HepG2 (cell line): Measurements from ENCODE around the gene MTCL1. TPM values are rescaled to one million over a fixed set of nuclear protein-coding genes. Genes with fewer than 3 reads are reported as not detected.

Experiments
- ATAC-seq: fragments of 200-7000 bp; cut with Tn5 transposase; 3 replicates; pipeline ENCODE4 v1.9.1; 2020; ENCODE audit warnings: mild to moderate bottlenecking, moderate library complexity
- BruUV-seq: library from RNA; stranded (reverse); fragments of 400-500 nt; replicated peaks from 2 replicates; lab custom pipeline; 2021; lab: Mats Ljungman, UMichigan
- CTCF ChIA-PET: fragments of 300-600 bp; formaldehyde crosslinking; extraction: SDS; loops from one replicate; lab custom pipeline; 2021; ENCODE audit warnings: low total read pairs, inconsistent platforms, low intra/inter-chr PET ratio; lab: Yijun Ruan, JAX
- POLR2A ChIA-PET: fragments of 350-600 bp; sonication (Branson Sonifier 250); formaldehyde crosslinking; loops from one replicate; lab custom pipeline; 2020; ENCODE audit warnings: antibody characterized with exemption, inconsistent platforms; lab: Yijun Ruan, JAX
- DNase-seq: peaks from one replicate; pipeline ENCODE4 v3.0.0-alpha.2; 2015; ENCODE audit warnings: low spot score
- FAIRE-seq: peaks from 3 replicates; lab custom pipeline; 2011; peaks lifted over from hg19 to GRCh38; lab: Jason Lieb, UNC
- H2AFZ ChIP-seq: one replicate; pipeline ENCODE4 v1.6.1; 2011; ENCODE audit warnings: low read length, inconsistent platforms
- H3K27ac ChIP-seq: fragments of 300-600 bp; 3 replicates; pipeline ENCODE4 v1.8.0; 2011; ENCODE audit warnings: mixed run types, mild to moderate bottlenecking, mixed read lengths, low read length, inconsistent platforms; ENCODE audit not compliant: insufficient read depth; ENCODE audit errors: extremely low read length
- H3K27me3 ChIP-seq, 2 experiments: fragments of 200-600 bp in 1 of 2; 2 replicates in 1 of 2; 3 replicates in 1 of 2; pipeline versions ENCODE4 v1.6.0 to v1.8.0; 2011; ENCODE audit warnings: low read length in 2 of 2, mild to moderate bottlenecking in 2 of 2, moderate library complexity in 2 of 2, inconsistent platforms in 1 of 2; ENCODE audit not compliant: insufficient read depth in 2 of 2, control insufficient read depth in 1 of 2
- H3K36me3 ChIP-seq, 2 experiments: fragments of 200-600 bp in 1 of 2; replicated peaks in 1 of 2; 2 replicates in 1 of 2; 3 replicates in 1 of 2; pipeline versions ENCODE4 v1.5.1 to v1.8.0; 2011; ENCODE audit warnings: low read length in 2 of 2, inconsistent platforms in 1 of 2; ENCODE audit not compliant: insufficient read depth in 2 of 2, control insufficient read depth in 1 of 2
- H3K4me1 ChIP-seq: 2 replicates; pipeline ENCODE4 v1.5.1; 2012; ENCODE audit warnings: low read length, inconsistent platforms; ENCODE audit not compliant: insufficient read depth
- H3K4me2 ChIP-seq: 2 replicates; pipeline ENCODE4 v1.6.0; 2011; ENCODE audit warnings: low read depth, low read length, inconsistent platforms
- H3K4me3 ChIP-seq, 3 experiments: fragments of 200-600 bp in 1 of 3; sonication (generic), shearing (Covaris generic) in 1 of 3; replicated peaks in 1 of 3; 2 replicates each; pipeline ENCODE4 v1.5.1; 2011 to 2016; ENCODE audit warnings: low read length in 3 of 3, inconsistent platforms in 2 of 3, low read depth in 2 of 3, mild to moderate bottlenecking in 2 of 3, control low read depth in 1 of 3, mixed read lengths in 1 of 3; ENCODE audit not compliant: insufficient read depth in 1 of 3
- H3K79me2 ChIP-seq: one replicate; pipeline ENCODE4 v1.6.1; 2011; ENCODE audit warnings: low read length, inconsistent platforms; ENCODE audit not compliant: insufficient read depth
- H3K9ac ChIP-seq: 2 replicates; pipeline ENCODE4 v1.6.0; 2011; ENCODE audit warnings: mild to moderate bottlenecking, low read depth, low read length, inconsistent platforms; ENCODE audit not compliant: insufficient read depth
- H3K9me3 ChIP-seq: 2 replicates; pipeline ENCODE4 v1.5.1; 2012; ENCODE audit warnings: mild to moderate bottlenecking, low read length
- H4K20me1 ChIP-seq: 2 replicates; pipeline ENCODE4 v1.6.0; 2011; ENCODE audit warnings: inconsistent platforms, mild to moderate bottlenecking, low read length, moderate library complexity; ENCODE audit not compliant: insufficient read depth
- ATAD3A ChIP-seq: sonication (generic); formaldehyde crosslinking; IDR thresholded peaks from 2 replicates; pipeline ENCODE4 v1.4.0; 2020; ENCODE audit warnings: missing genetic modification reagents
- ATF7-NPFF ChIP-seq: sonication (generic); formaldehyde crosslinking; IDR thresholded peaks from 2 replicates; pipeline ENCODE4 v1.8.1; 2023; ENCODE audit warnings: mild to moderate bottlenecking, low read depth, missing genetic modification reagents, moderate library complexity
- CAMTA2 ChIP-seq: sonication (generic); formaldehyde crosslinking; IDR thresholded peaks from 2 replicates; pipeline ENCODE4 v1.4.0; 2020; ENCODE audit warnings: mild to moderate bottlenecking, missing genetic modification reagents, borderline replicate concordance
- KLF11 ChIP-seq: IDR thresholded peaks from 2 replicates; pipeline ENCODE4 v1.6.1; 2016; ENCODE audit warnings: missing compliant biosample characterization
- MXI1 ChIP-seq: IDR thresholded peaks from 3 replicates; pipeline ENCODE4 v1.6.1; 2012; ENCODE audit warnings: low read depth, low read length, inconsistent platforms, borderline replicate concordance
- SAP130 ChIP-seq: IDR thresholded peaks from 2 replicates; pipeline ENCODE4 v1.6.1; 2016; ENCODE audit warnings: low read depth
- TCF12 ChIP-seq, 2 experiments: fragments of 450-650 bp in 1 of 2; sonication (generic) in 1 of 2; formaldehyde crosslinking in 1 of 2; IDR thresholded peaks; 2 replicates each; pipeline versions ENCODE4 v1.6.1 to v1.8.0; 2017 to 2022; ENCODE audit warnings: antibody characterized with exemption in 1 of 2, mild to moderate bottlenecking in 1 of 2, missing genetic modification reagents in 1 of 2, moderate library complexity in 1 of 2
- XRCC5 ChIP-seq: fragments of 200-400 bp; formaldehyde crosslinking; optimal IDR thresholded peaks from 2 replicates; pipeline ENCODE3; 2017; ENCODE audit warnings: mild to moderate bottlenecking, low read length
- ZFP36 ChIP-seq: fragments of 150-350 bp; IDR thresholded peaks from 2 replicates; pipeline ENCODE4 v1.6.1; 2018; ENCODE audit warnings: borderline replicate concordance, low read length, low read depth; ENCODE audit not compliant: partially characterized antibody
- ZFP36L1 ChIP-seq: sonication (generic); formaldehyde crosslinking; IDR thresholded peaks from 2 replicates; pipeline ENCODE4 v1.8.0; 2022; ENCODE audit warnings: mild to moderate bottlenecking, missing genetic modification reagents, moderate library complexity
- ZFP41 ChIP-seq: sonication (generic); formaldehyde crosslinking; IDR thresholded peaks from 2 replicates; pipeline ENCODE4 v1.4.0; 2020; ENCODE audit warnings: mild to moderate bottlenecking, missing genetic modification reagents, borderline replicate concordance
- ZKSCAN1 ChIP-seq: fragments of 150-350 bp; IDR thresholded peaks from 2 replicates; pipeline ENCODE4 v1.6.1; 2014; ENCODE audit warnings: low read length
- ZNF225 ChIP-seq: sonication (generic); formaldehyde crosslinking; IDR thresholded peaks from 2 replicates; pipeline ENCODE4 v1.4.0; 2020; ENCODE audit warnings: mild to moderate bottlenecking, missing genetic modification reagents
- ZNF737 ChIP-seq: sonication (generic); formaldehyde crosslinking; IDR thresholded peaks from 2 replicates; pipeline ENCODE4 v1.5.0; 2020; ENCODE audit warnings: missing genetic modification reagents, mild to moderate bottlenecking, borderline replicate concordance
- ZNF766 ChIP-seq: sonication (generic); formaldehyde crosslinking; IDR thresholded peaks from 2 replicates; pipeline ENCODE4 v1.5.0; 2020; ENCODE audit warnings: missing genetic modification reagents, borderline replicate concordance
- WGBS: methylation state at CpG from one replicate; pipeline ENCODE4 v1.1.6; 2017; ENCODE audit warnings: low lambda C conversion rate; 5-methylcytosine and 5-hydroxymethylcytosine counted together
- in situ Hi-C: cut with HindIII; loops from 2 replicates; pipeline ENCODE4 v1.10.0; 2017; ENCODE audit warnings: low pct_unique_long_range_greater_than_20kb; ENCODE audit not compliant: extremely low pct_ligation_motif_present
- intact Hi-C: fragments of 100-400 bp; cut with micrococcal nuclease; formaldehyde crosslinking; loops from one replicate; pipeline ENCODE4 v1.10.0; 2022; ENCODE audit not compliant: unreplicated experiment
- polyA plus RNA-seq, 8 experiments: library from polyadenylated mRNA; depleted of rRNA in 3 of 8; stranded (reverse) in 7 of 8; unstranded in 1 of 8; fragments of >200 nt; fragmentation: Illumina TruSeq in 4 of 8; extraction: Trizol in 4 of 8; gene quantifications; 2 replicates each; pipeline versions ENCODE4 v1.2.1 to v1.2.3, GENCODE V29; 2011 to 2016; ENCODE audit warnings: low read depth in 4 of 8, missing spikeins in 1 of 8, mixed read lengths in 1 of 8; ENCODE audit not compliant: insufficient read depth in 1 of 8
- total RNA-seq, 5 experiments: library from RNA; depleted of rRNA; stranded (reverse); fragments of >200 nt; fragmentation: Illumina TruSeq; extraction: Trizol; gene quantifications; 2 replicates each; pipeline ENCODE4 v1.2.3, GENCODE V29; 2016; ENCODE audit warnings: low read depth in 1 of 5
- TF ChIP-seq, protein P1 (sequence below): sonication (generic); formaldehyde crosslinking; conservative IDR thresholded peaks from 2 replicates; pipeline ENCODE4 v1.4.0; 2020; ENCODE audit warnings: missing genetic modification reagents
- TF ChIP-seq, protein P2 (sequence below): sonication (generic); formaldehyde crosslinking; IDR thresholded peaks from 2 replicates; pipeline ENCODE4 v1.4.0; 2020; ENCODE audit warnings: mild to moderate bottlenecking, missing genetic modification reagents

Gene MTCL1
- total and polyA plus RNA-seq, 2 of the 13 experiments (the other 11 are each of a cell fraction or from before 2014, with no cell fraction given): 3.1 to 3.2 TPM

DNA sequence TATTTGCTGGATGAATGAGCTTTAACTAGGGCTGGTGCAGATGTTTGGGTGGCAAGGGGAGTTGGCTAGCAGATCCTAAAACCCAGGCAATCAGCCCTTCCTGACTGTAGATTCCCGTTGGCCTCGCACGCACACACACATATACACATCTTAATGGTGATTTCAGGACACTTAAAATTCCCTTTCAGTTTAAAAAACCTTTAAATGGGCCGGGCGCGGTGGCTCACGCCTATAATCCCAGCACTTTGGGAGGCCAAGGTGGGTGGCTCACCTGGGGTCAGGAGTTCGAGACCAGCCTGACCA, 19.5 kb upstream of the MTCL1 start:
- Histone ChIP-seq H3K4me1 (no peaks in the 10 kb centered on the region), H3K9me3 (no peaks in the 10 kb centered on the region), H2AFZ (no peak overlapping the region), H3K27ac (no peak overlapping the region), H3K4me3 (no peak overlapping the region), H4K20me1 (no peaks in the 10 kb centered on the region), H3K27me3 (peaks cover 0 to 22% of the 10 kb centered on the region in 2 experiments; a peak in 3 of 5 replicates), H3K79me2 (no peaks in the 10 kb centered on the region), H3K36me3 (no peaks in the 10 kb centered on the region), H3K4me2 (no peak overlapping the region), H3K9ac (no peak overlapping the region)
- ChIA-PET POLR2A (no interaction called here), CTCF (no interaction called here)
- WGBS: 77% methylated on average over 8 of the region's 8 CpGs
- TF ChIP-seq XRCC5 (no peak), ZNF225 (CRISPR knock-in tag) (no peak), MXI1 (no peak)
- in situ Hi-C loops (no loop called here), intact Hi-C loops (no loop called here)
- FAIRE-seq (no peak), DNase-seq (no peak), ATAC-seq (no peak)
- no TSS peak for BruUV-seq

DNA sequence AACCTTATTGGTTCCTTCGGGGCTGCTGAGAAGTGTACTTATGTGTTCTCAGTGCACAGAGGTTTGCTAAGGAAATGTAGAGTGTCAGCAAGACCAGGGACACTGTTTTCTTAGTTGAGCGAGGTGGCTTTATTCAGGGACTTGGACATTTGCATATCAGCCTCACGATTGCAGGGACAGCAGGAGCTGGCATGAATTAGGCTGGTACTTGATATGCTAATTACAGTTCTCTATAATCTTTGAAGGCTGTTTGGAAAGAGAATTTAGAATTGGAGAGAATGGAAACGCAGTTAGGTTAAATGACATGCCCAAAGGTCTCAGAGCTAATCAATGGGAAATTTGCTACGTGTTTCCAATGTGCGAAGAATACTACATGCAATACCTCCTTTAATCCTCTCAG, 18.7 kb upstream of the MTCL1 start:
- H4K20me1 ChIP-seq: no peaks in the 10 kb centered on the region
- no peak overlapping the region for H3K9ac ChIP-seq
- H2AFZ ChIP-seq: no peak overlapping the region
- DNase-seq (no peak), ATAC-seq (no peak), FAIRE-seq (no peak)
- H3K36me3 ChIP-seq: no peaks in the 10 kb centered on the region
- H3K9me3 ChIP-seq: no peaks in the 10 kb centered on the region
- peaks cover 0 to 22% of the 10 kb centered on the region in 2 experiments; a peak in 3 of 5 replicates for H3K27me3 ChIP-seq
- intact Hi-C loops (no loop called here), in situ Hi-C loops (no loop called here)
- ChIA-PET CTCF (no interaction called here), POLR2A (no interaction called here)
- no peaks in the 10 kb centered on the region for H3K79me2 ChIP-seq
- H3K27ac ChIP-seq: no peak overlapping the region
- no peaks in the 10 kb centered on the region for H3K4me1 ChIP-seq
- no TSS peak for BruUV-seq
- H3K4me2 ChIP-seq: no peak overlapping the region
- 69% methylated on average over 6 of the region's 6 CpGs for WGBS
- H3K4me3 ChIP-seq: no peak overlapping the region
- TF ChIP-seq ZNF737 (CRISPR knock-in tag) (no peak), TCF12 (IDR thresholded peaks at IDR 0.05) (no peak), TCF12 (CRISPR knock-in tag; IDR thresholded peaks at IDR 0.05) (no peak), ATF7-NPFF (CRISPR knock-in tag) (no peak), KLF11 (CRISPR knock-in tag) (no peak), ZFP36 (no peak), ZFP36L1 (no peak), ZNF225 (CRISPR knock-in tag) (no peak), ZKSCAN1 (no peak), SAP130 (CRISPR knock-in tag) (no peak), ZNF766 (CRISPR knock-in tag) (no peak), CAMTA2 (CRISPR knock-in tag) (no peak), ATAD3A (CRISPR knock-in tag) (no peak), ZFP41 (no peak)
- TF ChIP-seq, protein P1, sequence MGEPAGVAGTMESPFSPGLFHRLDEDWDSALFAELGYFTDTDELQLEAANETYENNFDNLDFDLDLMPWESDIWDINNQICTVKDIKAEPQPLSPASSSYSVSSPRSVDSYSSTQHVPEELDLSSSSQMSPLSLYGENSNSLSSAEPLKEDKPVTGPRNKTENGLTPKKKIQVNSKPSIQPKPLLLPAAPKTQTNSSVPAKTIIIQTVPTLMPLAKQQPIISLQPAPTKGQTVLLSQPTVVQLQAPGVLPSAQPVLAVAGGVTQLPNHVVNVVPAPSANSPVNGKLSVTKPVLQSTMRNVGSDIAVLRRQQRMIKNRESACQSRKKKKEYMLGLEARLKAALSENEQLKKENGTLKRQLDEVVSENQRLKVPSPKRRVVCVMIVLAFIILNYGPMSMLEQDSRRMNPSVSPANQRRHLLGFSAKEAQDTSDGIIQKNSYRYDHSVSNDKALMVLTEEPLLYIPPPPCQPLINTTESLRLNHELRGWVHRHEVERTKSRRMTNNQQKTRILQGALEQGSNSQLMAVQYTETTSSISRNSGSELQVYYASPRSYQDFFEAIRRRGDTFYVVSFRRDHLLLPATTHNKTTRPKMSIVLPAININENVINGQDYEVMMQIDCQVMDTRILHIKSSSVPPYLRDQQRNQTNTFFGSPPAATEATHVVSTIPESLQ (CRISPR knock-in tag): no peak
- TF ChIP-seq, protein P2, sequence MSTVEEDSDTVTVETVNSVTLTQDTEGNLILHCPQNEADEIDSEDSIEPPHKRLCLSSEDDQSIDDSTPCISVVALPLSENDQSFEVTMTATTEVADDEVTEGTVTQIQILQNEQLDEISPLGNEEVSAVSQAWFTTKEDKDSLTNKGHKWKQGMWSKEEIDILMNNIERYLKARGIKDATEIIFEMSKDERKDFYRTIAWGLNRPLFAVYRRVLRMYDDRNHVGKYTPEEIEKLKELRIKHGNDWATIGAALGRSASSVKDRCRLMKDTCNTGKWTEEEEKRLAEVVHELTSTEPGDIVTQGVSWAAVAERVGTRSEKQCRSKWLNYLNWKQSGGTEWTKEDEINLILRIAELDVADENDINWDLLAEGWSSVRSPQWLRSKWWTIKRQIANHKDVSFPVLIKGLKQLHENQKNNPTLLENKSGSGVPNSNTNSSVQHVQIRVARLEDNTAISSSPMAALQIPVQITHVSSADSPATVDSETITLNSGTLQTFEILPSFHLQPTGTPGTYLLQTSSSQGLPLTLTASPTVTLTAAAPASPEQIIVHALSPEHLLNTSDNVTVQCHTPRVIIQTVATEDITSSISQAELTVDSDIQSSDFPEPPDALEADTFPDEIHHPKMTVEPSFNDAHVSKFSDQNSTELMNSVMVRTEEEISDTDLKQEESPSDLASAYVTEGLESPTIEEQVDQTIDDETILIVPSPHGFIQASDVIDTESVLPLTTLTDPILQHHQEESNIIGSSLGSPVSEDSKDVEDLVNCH: no peak
